Ammon's horn (tissue), 1 donor: ENCODE measurements around the gene SYNPO.

Source experiments
- DNase-seq: peaks from one replicate; pipeline ENCODE4 v3.0.0-alpha.2; 2016; ENCODE audit warnings: low spot score

The SYNPO gene

GRCh38 chr5:150624334-150625163, 15.9 kb upstream of the SYNPO start:
- DNase-seq: peak; percentile 63

- no peak for DNase-seq
These were observed 15.3 kb upstream of the SYNPO start for GRCh38 chr5:150625164-150625535.

GRCh38 chr5:150625831-150626746, 14.4 kb upstream of the SYNPO start:
- DNase-seq: no peak

GRCh38 chr5:150626853-150627276, 13.6 kb upstream of the SYNPO start:
- DNase-seq: no peak

GRCh38 chr5:150627731-150628545, 12.5 kb upstream of the SYNPO start:
- no peak for DNase-seq

GRCh38 chr5:150628936-150629485, 11.4 kb upstream of the SYNPO start:
- no peak for DNase-seq

GRCh38 chr5:150630016-150630415, 10.4 kb upstream of the SYNPO start:
- DNase-seq: no peak

GRCh38 chr5:150630461-150631325, 9.8 kb upstream of the SYNPO start:
- no peak for DNase-seq

- DNase-seq: no peak
These were observed 9.1 kb upstream of the SYNPO start for GRCh38 chr5:150631326-150631701.

- no peak for DNase-seq
These were observed 7.9 kb upstream of the SYNPO start for GRCh38 chr5:150632305-150633160.

- DNase-seq: no peak
These were observed 7.0 kb upstream of the SYNPO start for GRCh38 chr5:150633429-150633828.

GRCh38 chr5:150636391-150637244, 3.8 kb upstream of the SYNPO start:
- DNase-seq: no peak

- no peak for DNase-seq
These were observed 3.0 kb upstream of the SYNPO start for GRCh38 chr5:150637245-150638052.

- no peak for DNase-seq
These were observed 2.4 kb upstream of the SYNPO start for GRCh38 chr5:150638053-150638444.

- DNase-seq: no peak
These were observed 1.7 kb upstream of the SYNPO start for GRCh38 chr5:150638488-150639376.

- DNase-seq: no peak
These were observed 1.1 kb upstream of the SYNPO start for GRCh38 chr5:150639377-150639692.

- no peak for DNase-seq
These were observed 709 bp upstream of the SYNPO start for GRCh38 chr5:150639751-150640150.
